OCI-LY1 (cell line): Measurements from ENCODE around the gene FOXN3.

Experiments used
- H2AFZ ChIP-seq: fragments of 200-600 bp; sonication (generic), shearing (Covaris generic); 2 replicates; pipeline ENCODE4 v1.6.0; 2014; ENCODE audit warnings: antibody characterized with exemption, mild to moderate bottlenecking, low read length
- H3F3A ChIP-seq: fragments of 200-600 bp; sonication (generic), shearing (Covaris generic); 2 replicates; pipeline ENCODE4 v1.6.0; 2014; ENCODE audit warnings: mild to moderate bottlenecking, antibody characterized with exemption, low read length, moderate library complexity; ENCODE audit not compliant: insufficient read depth
- H3K27ac ChIP-seq: fragments of 200-600 bp; sonication (generic); 2 replicates; pipeline ENCODE4 v1.5.1; 2014; ENCODE audit warnings: low read length, mixed run types, mild to moderate bottlenecking, low read depth; ENCODE audit not compliant: poor library complexity, severe bottlenecking
- H3K27me3 ChIP-seq: fragments of 200-600 bp; sonication (generic); 2 replicates; pipeline ENCODE4 v1.6.0; 2014; ENCODE audit warnings: antibody characterized with exemption, mild to moderate bottlenecking, low read length, moderate library complexity; ENCODE audit not compliant: insufficient read depth
- H3K36me3 ChIP-seq: fragments of 200-600 bp; sonication (generic); 2 replicates; pipeline ENCODE4 v1.6.1; 2014; ENCODE audit warnings: mild to moderate bottlenecking, antibody characterized with exemption, low read length, moderate library complexity, mixed read lengths; ENCODE audit not compliant: insufficient read depth
- H3K4me1 ChIP-seq: fragments of 200-600 bp; sonication (generic); 2 replicates; pipeline ENCODE4 v1.5.1; 2014; ENCODE audit warnings: mild to moderate bottlenecking, low read length, moderate library complexity; ENCODE audit not compliant: insufficient read depth, severe bottlenecking
- H3K4me2 ChIP-seq: fragments of 200-600 bp; sonication (generic), shearing (Covaris generic); 2 replicates; pipeline ENCODE4 v1.6.1; 2014; ENCODE audit warnings: low read length
- H3K4me3 ChIP-seq: fragments of 200-600 bp; sonication (generic); 2 replicates; pipeline ENCODE4 v1.5.1; 2014; ENCODE audit warnings: low read length, low read depth, mild to moderate bottlenecking, mixed read lengths; ENCODE audit not compliant: poor library complexity, severe bottlenecking
- H3K79me2 ChIP-seq: fragments of 200-600 bp; shearing (Covaris generic); 2 replicates; pipeline ENCODE4 v1.6.1; 2016; ENCODE audit warnings: mixed run types, low read length, mixed read lengths; ENCODE audit not compliant: insufficient read depth
- H3K9ac ChIP-seq: fragments of 200-600 bp; sonication (generic), shearing (Covaris generic); 2 replicates; pipeline ENCODE4 v1.6.1; 2014; ENCODE audit warnings: mild to moderate bottlenecking, low read length, mixed read lengths
- H3K9me2 ChIP-seq: fragments of 200-600 bp; sonication (generic), shearing (Covaris generic); 2 replicates; pipeline ENCODE4 v1.6.1; 2014; ENCODE audit warnings: low read depth, mild to moderate bottlenecking, low read length, mixed read lengths
- H3K9me3 ChIP-seq: fragments of 200-600 bp; shearing (Covaris generic); 2 replicates; pipeline ENCODE4 v1.6.1; 2014; ENCODE audit warnings: low read length, mixed read lengths
- H4K20me1 ChIP-seq: fragments of 200-600 bp; sonication (generic), shearing (Covaris generic); 2 replicates; pipeline ENCODE4 v1.6.0; 2016; ENCODE audit warnings: mild to moderate bottlenecking, low read length; ENCODE audit not compliant: insufficient read depth
- CTCF ChIP-seq: fragments of 200-600 bp; sonication (generic), shearing (Covaris generic); IDR thresholded peaks from 2 replicates; pipeline ENCODE4 v1.5.1; 2017; ENCODE audit warnings: mild to moderate bottlenecking, antibody characterized with exemption, low read length, moderate library complexity, mixed read lengths
- EZH2 ChIP-seq: fragments of 200-600 bp; sonication (generic), shearing (Covaris generic); IDR thresholded peaks from 2 replicates; pipeline ENCODE4 v1.8.0; 2017; ENCODE audit warnings: borderline replicate concordance, mixed run types, mild to moderate bottlenecking, antibody characterized with exemption, low read length, moderate library complexity, mixed read lengths

Gene FOXN3

GRCh38 chr14:89123215-89123614, 293.8 kb downstream of the FOXN3 start:
- H3K79me2 ChIP-seq = no peaks in the 10 kb centered on the region

GRCh38 chr14:89121968-89122620, 294.9 kb downstream of the FOXN3 start:
- TF ChIP-seq CTCF (no peak), EZH2 (no peak)
- H4K20me1 ChIP-seq = no peaks in the 10 kb centered on the region
- H3F3A ChIP-seq = no peaks in the 10 kb centered on the region
- no peak overlapping the region for H3K27ac ChIP-seq
- no peaks in the 10 kb centered on the region for H3K9me3 ChIP-seq
- H3K9me2 ChIP-seq = no peaks in the 10 kb centered on the region
- no peak overlapping the region for H3K4me3 ChIP-seq
- H3K27me3 ChIP-seq = peaks cover 3% of the 10 kb centered on the region; the same call in 1 of the 2 replicates
- no peaks in the 10 kb centered on the region for H3K79me2 ChIP-seq
- no peaks in the 10 kb centered on the region for H3K4me1 ChIP-seq
- H3K36me3 ChIP-seq = no peaks in the 10 kb centered on the region
- H3K4me2 ChIP-seq = no peak overlapping the region
- no peak overlapping the region for H2AFZ ChIP-seq
- no peak overlapping the region for H3K9ac ChIP-seq

More at GRCh38 chr14:89123215-89123614, 293.8 kb downstream of the FOXN3 start:
- H3K9ac ChIP-seq = no peak overlapping the region
- no peaks in the 10 kb centered on the region for H3F3A ChIP-seq
- no peak overlapping the region for H3K4me3 ChIP-seq
- H3K36me3 ChIP-seq = no peaks in the 10 kb centered on the region
- no peak overlapping the region for H2AFZ ChIP-seq
- no peaks in the 10 kb centered on the region for H3K9me3 ChIP-seq
- peaks cover 3% of the 10 kb centered on the region; the same call in 1 of the 2 replicates for H3K27me3 ChIP-seq
- H4K20me1 ChIP-seq = no peaks in the 10 kb centered on the region
- no peak overlapping the region for H3K27ac ChIP-seq
- TF ChIP-seq EZH2 (no peak), CTCF (no peak)
- no peak overlapping the region for H3K4me2 ChIP-seq
- no peaks in the 10 kb centered on the region for H3K9me2 ChIP-seq
- H3K4me1 ChIP-seq = no peaks in the 10 kb centered on the region

- H3K9ac ChIP-seq = no peak overlapping the region
Measured at GRCh38 chr14:89117012-89117411, 300.0 kb downstream of the FOXN3 start.

More at GRCh38 chr14:89117012-89117411, 300.0 kb downstream of the FOXN3 start:
- Histone ChIP-seq H3F3A (no peaks in the 10 kb centered on the region), H4K20me1 (no peaks in the 10 kb centered on the region), H2AFZ (no peak overlapping the region), H3K4me2 (no peak overlapping the region), H3K79me2 (no peaks in the 10 kb centered on the region), H3K27me3 (peaks cover 3% of the 10 kb centered on the region; the same call in 1 of the 2 replicates), H3K36me3 (no peaks in the 10 kb centered on the region), H3K4me1 (no peaks in the 10 kb centered on the region), H3K4me3 (no peak overlapping the region), H3K27ac (no peak overlapping the region), H3K9me3 (no peaks in the 10 kb centered on the region), H3K9me2 (no peaks in the 10 kb centered on the region)
- no peak for TF ChIP-seq CTCF
- no peak for TF ChIP-seq EZH2
